HEK293T (cell line): ENCODE measurements around the gene DOCK3.

Experiments used
- CTCF ChIA-PET: fragments of 350-600 bp; formaldehyde crosslinking; extraction: SDS; loops from one replicate; lab custom pipeline; 2021; ENCODE audit warnings: antibody characterized with exemption, inconsistent platforms; lab: Yijun Ruan, JAX
- POLR2A ChIA-PET: fragments of 350-600 bp; formaldehyde crosslinking; extraction: SDS; loops from one replicate; lab custom pipeline; 2020; ENCODE audit warnings: antibody characterized with exemption, inconsistent platforms; lab: Yijun Ruan, JAX
- DNase-seq: peaks from one replicate; pipeline ENCODE4 v3.0.0; 2012; ENCODE audit warnings: mixed read lengths; ENCODE audit errors: extremely low spot score
- ARNT ChIP-seq: fragments of 450-650 bp; IDR thresholded peaks from 2 replicates; pipeline ENCODE4 v1.6.1; 2017; ENCODE audit warnings: mild to moderate bottlenecking
- BHLHE40 ChIP-seq: fragments of 450-650 bp; IDR thresholded peaks from 2 replicates; pipeline ENCODE4 v1.6.1; 2016; ENCODE audit warnings: mild to moderate bottlenecking, moderate library complexity, borderline replicate concordance
- CTBP1 ChIP-seq: fragments of 450-650 bp; IDR thresholded peaks from 2 replicates; pipeline ENCODE4 v1.6.1; 2016; ENCODE audit warnings: borderline replicate concordance
- ELF4 ChIP-seq: fragments of 450-650 bp; IDR thresholded peaks from 2 replicates; pipeline ENCODE4 v1.6.1; 2017; ENCODE audit warnings: antibody characterized with exemption
- FOXA1 ChIP-seq: fragments of 450-650 bp; IDR thresholded peaks from 2 replicates; pipeline ENCODE4 v1.6.1; 2016; ENCODE audit warnings: mild to moderate bottlenecking
- FOXK2 ChIP-seq: fragments of 450-650 bp; IDR thresholded peaks from 2 replicates; pipeline ENCODE4 v1.6.1; 2016; ENCODE audit warnings: mild to moderate bottlenecking
- FOXM1 ChIP-seq: fragments of 450-650 bp; IDR thresholded peaks from 2 replicates; pipeline ENCODE4 v1.6.1; 2017; ENCODE audit warnings: mild to moderate bottlenecking, borderline replicate concordance
- HDGF ChIP-seq: fragments of 450-650 bp; IDR thresholded peaks from 2 replicates; pipeline ENCODE4 v1.6.1; 2017; ENCODE audit warnings: antibody characterized with exemption, borderline replicate concordance
- L3MBTL2 ChIP-seq: fragments of 450-650 bp; conservative IDR thresholded peaks from 2 replicates; pipeline ENCODE4 v1.6.1; 2016; ENCODE audit warnings: mild to moderate bottlenecking
- LEF1 ChIP-seq: fragments of 450-650 bp; IDR thresholded peaks from 2 replicates; pipeline ENCODE4 v1.6.1; 2017; ENCODE audit warnings: mild to moderate bottlenecking, borderline replicate concordance
- NFRKB ChIP-seq: fragments of 450-650 bp; IDR thresholded peaks from 2 replicates; pipeline ENCODE4 v1.6.1; 2016; ENCODE audit warnings: mild to moderate bottlenecking, moderate library complexity
- PKNOX1 ChIP-seq: fragments of 450-650 bp; IDR thresholded peaks from 2 replicates; pipeline ENCODE4 v1.6.1; 2016
- SP1 ChIP-seq: fragments of 450-650 bp; IDR thresholded peaks from 2 replicates; pipeline ENCODE4 v1.6.1; 2017
- SUZ12 ChIP-seq: fragments of 450-650 bp; IDR thresholded peaks from 2 replicates; pipeline ENCODE4 v1.6.1; 2016; ENCODE audit warnings: mild to moderate bottlenecking
- TARDBP ChIP-seq: fragments of 450-650 bp; IDR thresholded peaks from 2 replicates; pipeline ENCODE4 v1.6.1; 2016
- ZNF384 ChIP-seq: fragments of 450-650 bp; IDR thresholded peaks from 2 replicates; pipeline ENCODE4 v1.6.1; 2016

The DOCK3 gene

GRCh38 chr3:51024765-51025632 lies 350.3 kb downstream of the DOCK3 start:
- ChIA-PET CTCF (interaction anchor here (0.6 kb wide), 1 partner anchor 46 kb away, joined by 3 read pairs; no protein-coding TSS in a partner anchor), POLR2A (interaction anchor here (0.9 kb wide), 1 partner anchor 348 kb away, joined by 4 read pairs; no protein-coding TSS in a partner anchor)
- peak; percentile 9 for DNase-seq
- TF ChIP-seq LEF1 (no peak), ARNT (no peak), TARDBP (no peak), PKNOX1 (no peak), HDGF (no peak), SP1 (no peak), ZNF384 (no peak), FOXK2 (no peak), L3MBTL2 (no peak), ELF4 (no peak)

GRCh38 chr3:51031666-51032065 lies 356.9 kb downstream of the DOCK3 start:
- ChIA-PET POLR2A (no interaction called here), CTCF (no interaction called here)
- no peak for TF ChIP-seq HDGF
- no peak for TF ChIP-seq SP1
- TF ChIP-seq ZNF384: no peak
- no peak for TF ChIP-seq FOXM1
- no peak for TF ChIP-seq ELF4
- no peak for TF ChIP-seq ARNT
- TF ChIP-seq SUZ12: no peak
- no peak for TF ChIP-seq FOXK2
- no peak for TF ChIP-seq FOXA1
- TF ChIP-seq L3MBTL2: no peak
- no peak for TF ChIP-seq LEF1
- TF ChIP-seq CTBP1: no peak
- no peak for TF ChIP-seq TARDBP
- TF ChIP-seq NFRKB: no peak
- no peak for TF ChIP-seq BHLHE40
- no peak for TF ChIP-seq PKNOX1
- no peak for DNase-seq

- ChIA-PET POLR2A (no interaction called here), CTCF (no interaction called here)
- DNase-seq: no peak
- TF ChIP-seq ELF4 (no peak), ZNF384 (no peak), FOXA1 (no peak), BHLHE40 (no peak), ARNT (no peak), FOXK2 (no peak), L3MBTL2 (no peak), SP1 (no peak), CTBP1 (no peak), NFRKB (no peak)
These were observed 360.9 kb downstream of the DOCK3 start for GRCh38 chr3:51035630-51036029.

GRCh38 chr3:51044982-51045381 lies 370.3 kb downstream of the DOCK3 start:
- no peak for TF ChIP-seq ELF4
- no peak for TF ChIP-seq HDGF
- TF ChIP-seq FOXM1: no peak
- TF ChIP-seq BHLHE40: no peak
- TF ChIP-seq PKNOX1: no peak
- no peak for TF ChIP-seq NFRKB
- no peak for TF ChIP-seq LEF1
- TF ChIP-seq TARDBP: no peak
- TF ChIP-seq CTBP1: no peak
- TF ChIP-seq L3MBTL2: no peak
- ChIA-PET POLR2A (no interaction called here), CTCF (no interaction called here)
- DNase-seq: no peak

- POLR2A ChIA-PET: no interaction called here
- CTCF ChIA-PET: interaction anchor here (0.6 kb wide), 1 partner anchor 16 kb away, joined by 3 read pairs; no protein-coding TSS in a partner anchor
These were observed 377.8 kb downstream of the DOCK3 start for GRCh38 chr3:51052562-51052961.

More at GRCh38 chr3:51052562-51052961, 377.8 kb downstream of the DOCK3 start:
- DNase-seq: no peak
- no peak for TF ChIP-seq FOXK2
- no peak for TF ChIP-seq ZNF384
- no peak for TF ChIP-seq SUZ12
- no peak for TF ChIP-seq SP1
- TF ChIP-seq CTBP1: no peak
- no peak for TF ChIP-seq FOXM1
- TF ChIP-seq PKNOX1: no peak
- TF ChIP-seq NFRKB: no peak
- TF ChIP-seq HDGF: no peak
- no peak for TF ChIP-seq TARDBP
- TF ChIP-seq L3MBTL2: no peak
